COR-L47 (cell line): ENCODE measurements around the gene REXO2.

Experiments used
- DNase-seq: peaks from one replicate; lab custom pipeline; 2025; lab: John Stamatoyannopoulos, UW

REXO2 gene

GRCh38 chr11:114439229-114440120 is at the start of gene REXO2:
REXO2 (plus strand) TSS chr11:114439467; CDS start chr11:114439529, 62 bp downstream.
- DNase-seq: peak; percentile 95

- DNase-seq: no peak
These were observed 46.3 kb upstream of the REXO2 start for GRCh38 chr11:114392735-114393667.

GRCh38 chr11:114395736-114396135 is 43.5 kb upstream of the REXO2 start:
- no peak for DNase-seq

GRCh38 chr11:114396916-114397315 is 42.4 kb upstream of the REXO2 start:
- DNase-seq: no peak

- DNase-seq: peak; percentile 13
These were observed 41.8 kb upstream of the REXO2 start for GRCh38 chr11:114397349-114397982.

GRCh38 chr11:114398303-114398920 is 40.9 kb upstream of the REXO2 start:
- DNase-seq: no peak

- DNase-seq: peak; percentile 56
These were observed 39.6 kb upstream of the REXO2 start for GRCh38 chr11:114399490-114400215.

- DNase-seq: peak; percentile 97
These were observed 38.9 kb upstream of the REXO2 start, which contains the start of the genes C11orf71 and RBM7 for GRCh38 chr11:114400216-114400914. C11orf71 (minus strand) TSS chr11:114400511; CDS start chr11:114400331, 180 bp downstream. RBM7 (plus strand) TSS chr11:114400666; CDS start chr11:114400672, 6 bp downstream.

GRCh38 chr11:114400915-114401223 is 38.4 kb upstream of the REXO2 start:
- DNase-seq: no peak

GRCh38 chr11:114401311-114401710 is 38.0 kb upstream of the REXO2 start:
- DNase-seq: no peak

- no peak for DNase-seq
These were observed 26.3 kb upstream of the REXO2 start for GRCh38 chr11:114412946-114413345.

- no peak for DNase-seq
These were observed 25.3 kb upstream of the REXO2 start for GRCh38 chr11:114413958-114414357.

- no peak for DNase-seq
These were observed 22.8 kb upstream of the REXO2 start for GRCh38 chr11:114416441-114416961.

- no peak for DNase-seq
These were observed 13.0 kb upstream of the REXO2 start for GRCh38 chr11:114426280-114426679.

- DNase-seq: no peak
These were observed 9.0 kb upstream of the REXO2 start for GRCh38 chr11:114430290-114430689.

GRCh38 chr11:114432893-114433292 is 6.4 kb upstream of the REXO2 start:
- DNase-seq: no peak

- DNase-seq: no peak
These were observed 5.9 kb upstream of the REXO2 start for GRCh38 chr11:114433376-114433775.

- DNase-seq: no peak
These were observed 964 bp upstream of the REXO2 start for GRCh38 chr11:114438303-114438702.

GRCh38 chr11:114440121-114440860 is 1.0 kb downstream of the REXO2 start:
- no peak for DNase-seq
